Measurements from ENCODE around the gene ZNF263.

ZNF263 gene

GRCh38 chr16:3328643-3329042 is 45.4 kb downstream of the ZNF263 start:
- DNase-seq, result no peak

Data from OCI-M1 (cell line).